Stimulated activated CD8-positive, alpha-beta memory T cell treated with anti-CD3 and anti-CD28 coated beads, Interleukin-4, amount 100 ng/mL, for 48 hours (primary cell): Measurements from ENCODE around the gene IFRD2.
A peak's percentile ranks its signal among the peaks of the same experiment; 100 is the strongest.
"Not testable (repeated sequence)": the region's sequence is repeated elsewhere in the genome, so short reads cannot be mapped to it uniquely, and the experiment has no call there.

Experiments
- DNase-seq: peaks from one replicate; pipeline ENCODE4 v3.0.0-alpha.2; 2020

The IFRD2 gene

DNA sequence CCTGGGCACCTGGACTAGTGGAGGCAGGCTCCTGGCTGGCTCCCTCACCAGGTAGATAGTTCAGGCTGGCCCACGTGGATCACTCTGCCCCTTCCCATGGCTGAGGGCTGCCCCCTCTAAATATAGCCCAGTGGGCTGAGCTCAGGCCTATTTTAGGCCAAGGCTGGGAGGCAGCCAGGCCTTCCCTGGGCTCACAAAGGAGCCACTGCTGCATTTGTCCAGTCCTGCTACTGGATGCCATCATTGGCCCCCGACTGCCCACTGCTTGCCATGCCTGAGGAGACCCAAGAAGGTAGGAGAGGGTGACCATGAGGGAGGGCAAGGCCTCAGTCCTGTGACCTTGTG lies 13.4 kb downstream of the IFRD2 start, which contains the start of gene LSMEM2:
Gene LSMEM2 (plus strand): TSS at position 208 of the 345 bp plus-strand sequence. CDS start 27 bp downstream, at position 235.
- no peak for DNase-seq

DNA sequence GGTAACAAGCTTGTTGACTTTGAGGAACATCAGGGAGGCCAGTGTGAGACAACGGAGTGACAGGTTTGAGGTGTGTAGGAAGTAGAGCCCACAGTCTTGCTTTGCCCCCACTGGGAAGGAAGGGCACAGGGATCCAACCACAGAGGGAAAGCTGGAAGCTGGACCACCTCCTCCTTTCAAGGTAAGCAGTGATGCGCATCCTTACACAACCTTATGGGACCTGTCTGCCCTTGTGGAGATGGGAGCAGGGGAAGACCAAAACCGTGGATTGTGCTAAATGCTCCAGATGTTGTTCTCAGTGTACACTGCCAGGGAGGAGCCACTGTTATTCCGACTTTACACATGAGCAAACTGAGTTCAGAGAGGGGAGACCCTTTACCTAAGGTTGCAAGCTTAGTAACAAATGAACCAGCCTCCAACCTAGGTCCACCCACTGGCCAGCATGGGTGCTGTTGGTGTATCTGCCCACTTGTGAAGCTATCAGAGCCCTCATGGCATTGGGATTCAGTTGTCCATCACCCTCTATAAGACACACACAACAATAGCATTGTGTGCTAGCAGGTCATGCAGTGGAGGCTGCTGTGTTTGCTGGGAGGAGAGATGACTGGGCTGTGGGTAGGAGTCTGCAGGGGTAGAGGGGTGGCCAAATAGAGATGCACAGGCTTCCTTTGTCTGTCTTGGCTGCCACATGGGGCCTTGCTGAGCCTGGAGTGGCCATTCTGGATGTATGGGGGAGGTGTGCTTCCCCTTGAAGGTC lies 13.9 kb downstream of the IFRD2 start:
- DNase-seq, result no peak

DNA sequence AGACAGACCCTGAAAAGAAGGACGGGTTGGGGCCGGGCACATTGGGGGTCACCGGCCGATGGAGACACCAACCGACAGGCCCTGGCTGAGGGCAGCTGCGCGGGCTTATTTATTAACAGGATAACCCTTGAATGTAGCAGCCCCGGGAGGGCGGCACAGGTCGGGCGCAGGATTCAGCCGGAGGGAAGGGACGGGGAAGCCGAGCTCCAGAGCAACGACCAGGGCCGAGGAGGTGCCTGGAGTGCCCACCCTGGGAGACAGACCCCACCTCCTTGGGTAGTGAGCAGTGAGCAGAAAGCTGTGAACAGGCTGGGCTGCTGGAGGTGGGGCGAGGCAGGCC lies 15.5 kb downstream of the IFRD2 start:
- DNase-seq, result no peak

DNA sequence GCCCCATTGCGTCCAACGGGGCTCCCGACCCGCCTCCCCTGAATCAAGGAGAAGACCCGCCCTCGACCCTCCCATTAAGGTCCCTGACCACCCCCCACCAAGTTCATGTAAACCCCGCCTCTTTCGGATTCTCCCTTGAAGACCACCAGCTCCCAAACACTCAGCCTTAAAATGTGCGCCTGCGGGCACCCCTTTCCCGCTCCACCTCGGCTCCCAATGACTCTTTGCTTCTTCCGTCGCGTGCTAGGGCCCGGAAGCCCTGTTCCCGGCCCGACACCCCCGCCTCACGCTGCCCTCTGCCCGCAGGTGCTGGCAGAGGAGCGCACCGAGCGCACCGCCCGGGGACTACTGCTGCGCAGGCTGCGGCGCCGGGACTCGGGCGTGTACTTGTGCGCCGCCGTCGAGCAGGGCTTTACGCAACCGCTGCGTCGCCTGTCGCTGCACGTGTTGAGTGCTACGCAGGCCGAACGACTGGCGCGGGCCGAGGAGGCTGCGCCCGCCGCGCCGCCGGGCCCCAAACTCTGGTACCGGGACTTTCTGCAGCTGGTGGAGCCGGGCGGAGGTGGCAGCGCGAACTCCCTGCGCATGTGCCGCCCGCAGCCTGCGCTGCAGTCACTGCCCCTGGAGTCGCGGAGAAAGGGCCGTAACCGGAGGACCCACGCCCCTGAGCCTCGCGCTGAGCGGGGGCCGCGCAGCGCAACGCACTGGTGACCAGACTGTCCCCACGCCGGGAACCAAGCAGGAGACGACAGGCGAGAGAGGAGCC lies 16.1 kb downstream of the IFRD2 start:
- peak; percentile 55 for DNase-seq

DNA sequence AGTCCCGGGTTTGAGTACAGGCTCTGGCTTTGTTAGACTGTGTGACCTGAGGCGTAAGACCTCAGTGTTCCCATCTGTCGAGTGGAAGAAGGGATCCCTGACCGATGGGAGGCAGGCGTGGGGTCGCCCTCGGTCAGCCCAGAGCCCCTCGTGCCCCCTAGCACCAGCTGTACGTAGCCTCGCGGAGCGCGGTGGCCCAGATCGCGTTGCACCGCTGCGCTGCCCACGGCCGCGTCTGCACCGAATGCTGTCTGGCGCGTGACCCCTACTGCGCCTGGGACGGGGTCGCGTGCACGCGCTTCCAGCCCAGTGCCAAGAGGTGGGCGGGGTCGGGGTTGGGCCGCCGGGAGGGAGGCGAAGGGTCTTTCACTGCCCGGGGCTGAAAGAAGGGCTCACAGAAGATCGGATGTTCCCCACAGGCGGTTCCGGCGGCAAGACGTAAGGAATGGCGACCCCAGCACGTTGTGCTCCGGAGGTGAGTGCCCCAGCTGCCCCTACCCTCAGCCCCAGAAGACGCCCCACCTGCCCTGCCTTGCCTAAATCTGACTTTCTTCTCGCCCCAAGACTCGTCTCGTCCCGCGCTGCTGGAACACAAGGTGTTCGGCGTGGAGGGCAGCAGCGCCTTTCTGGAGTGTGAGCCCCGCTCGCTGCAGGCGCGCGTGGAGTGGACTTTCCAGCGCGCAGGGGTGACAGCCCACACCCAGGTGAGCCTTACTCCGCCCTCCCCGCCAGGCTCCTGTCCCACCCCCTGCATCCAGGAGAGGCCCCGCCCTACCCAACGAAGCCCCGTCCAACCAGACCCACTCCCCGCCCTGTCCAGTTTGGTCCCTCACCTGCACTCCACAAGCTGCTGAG lies 16.9 kb downstream of the IFRD2 start:
- no peak for DNase-seq

DNA sequence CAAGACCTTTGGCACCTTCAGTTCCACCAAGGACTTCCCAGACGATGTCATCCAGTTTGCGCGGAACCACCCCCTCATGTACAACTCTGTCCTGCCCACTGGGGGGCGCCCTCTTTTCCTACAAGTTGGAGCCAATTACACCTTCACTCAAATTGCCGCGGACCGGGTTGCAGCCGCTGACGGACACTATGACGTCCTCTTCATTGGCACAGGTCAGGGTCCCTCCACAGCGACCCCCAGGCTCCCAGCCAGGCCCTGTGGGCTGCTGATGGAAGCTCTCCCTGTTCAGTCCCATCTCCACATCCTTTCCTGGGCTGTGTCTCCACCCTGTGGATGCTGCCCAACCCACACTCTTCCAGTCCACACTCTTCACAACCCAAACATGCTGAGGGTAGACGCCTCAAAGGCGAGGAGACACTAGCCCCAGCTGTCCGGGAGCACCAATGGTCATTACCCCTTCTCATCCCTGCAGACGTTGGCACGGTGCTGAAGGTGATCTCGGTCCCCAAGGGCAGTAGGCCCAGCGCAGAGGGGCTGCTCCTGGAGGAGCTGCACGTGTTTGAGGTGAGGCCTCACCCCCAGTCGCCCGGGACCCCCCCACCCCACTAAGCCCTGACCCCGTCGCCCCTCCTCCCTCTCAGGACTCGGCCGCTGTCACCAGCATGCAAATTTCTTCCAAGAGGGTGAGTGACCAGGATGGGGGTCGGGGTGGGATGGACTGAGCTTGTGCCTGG lies 17.7 kb downstream of the IFRD2 start:
- DNase-seq, result peak; percentile 89

DNA sequence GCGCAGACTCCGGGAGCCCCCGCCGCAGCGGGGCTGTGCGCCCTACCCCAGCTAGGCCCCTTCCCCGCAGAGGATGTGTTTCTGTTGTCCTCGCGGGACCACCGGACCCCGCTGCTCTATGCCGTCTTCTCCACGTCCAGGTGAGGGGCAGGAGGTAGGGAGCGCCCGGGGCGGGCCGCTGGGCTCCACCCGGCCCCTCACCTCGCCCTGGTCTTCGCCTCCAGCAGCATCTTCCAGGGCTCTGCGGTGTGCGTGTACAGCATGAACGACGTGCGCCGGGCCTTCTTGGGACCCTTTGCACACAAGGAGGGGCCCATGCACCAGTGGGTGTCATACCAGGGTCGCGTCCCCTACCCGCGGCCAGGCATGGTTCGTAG lies 18.6 kb downstream of the IFRD2 start:
- DNase-seq, result no peak

DNA sequence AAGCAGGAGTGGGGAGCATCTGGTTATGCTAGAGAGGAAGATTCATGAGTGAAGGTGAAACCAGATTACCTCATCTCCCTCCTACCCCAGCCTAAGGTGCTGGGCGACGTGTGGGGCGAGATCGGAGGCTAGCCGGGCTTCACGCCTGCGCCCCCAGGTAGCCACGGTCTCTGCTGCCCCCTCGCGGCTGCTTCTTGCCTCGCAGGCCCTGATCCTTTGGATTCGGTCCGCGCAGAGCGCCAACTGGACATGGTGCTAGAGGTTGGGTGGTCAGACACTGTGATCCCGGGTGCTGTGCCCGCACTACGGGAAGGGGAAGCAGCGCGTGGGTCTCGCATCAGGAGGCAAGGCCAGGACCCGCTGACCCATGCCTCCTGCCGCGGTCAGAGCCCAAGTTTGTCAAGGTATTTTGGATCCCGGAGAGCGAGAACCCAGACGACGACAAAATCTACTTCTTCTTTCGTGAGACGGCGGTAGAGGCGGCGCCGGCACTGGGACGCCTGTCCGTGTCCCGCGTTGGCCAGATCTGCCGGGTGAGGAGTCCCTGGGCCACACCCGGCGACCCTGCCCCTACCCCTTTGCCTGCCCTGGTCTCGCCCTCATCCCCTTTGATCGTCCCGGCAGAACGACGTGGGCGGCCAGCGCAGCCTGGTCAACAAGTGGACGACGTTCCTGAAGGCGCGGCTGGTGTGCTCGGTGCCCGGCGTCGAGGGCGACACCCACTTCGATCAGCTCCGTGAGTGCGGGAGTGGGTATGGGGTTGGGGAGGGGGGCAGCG lies 19.1 kb downstream of the IFRD2 start:
- DNase-seq, result peak; percentile 98

DNA sequence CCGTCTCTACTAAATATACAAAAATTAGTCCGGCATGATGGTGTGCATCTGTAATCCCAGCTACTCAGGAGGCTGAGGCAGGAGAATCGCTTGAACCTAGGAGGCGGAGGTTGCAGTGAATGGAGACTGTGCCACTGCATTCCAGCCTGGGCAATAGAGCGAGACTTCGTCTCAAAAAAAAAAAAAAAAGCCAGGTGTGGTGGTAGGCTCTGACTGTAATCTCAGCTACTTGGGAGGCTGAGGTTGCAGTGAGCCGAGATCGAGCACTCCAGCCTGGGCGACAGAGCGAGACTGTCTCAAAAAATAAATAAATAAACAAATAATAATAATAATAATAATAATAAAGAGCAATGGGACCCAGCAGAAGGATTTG lies 19.7 kb downstream of the IFRD2 start:
- DNase-seq, result not testable (repeated sequence)

DNA sequence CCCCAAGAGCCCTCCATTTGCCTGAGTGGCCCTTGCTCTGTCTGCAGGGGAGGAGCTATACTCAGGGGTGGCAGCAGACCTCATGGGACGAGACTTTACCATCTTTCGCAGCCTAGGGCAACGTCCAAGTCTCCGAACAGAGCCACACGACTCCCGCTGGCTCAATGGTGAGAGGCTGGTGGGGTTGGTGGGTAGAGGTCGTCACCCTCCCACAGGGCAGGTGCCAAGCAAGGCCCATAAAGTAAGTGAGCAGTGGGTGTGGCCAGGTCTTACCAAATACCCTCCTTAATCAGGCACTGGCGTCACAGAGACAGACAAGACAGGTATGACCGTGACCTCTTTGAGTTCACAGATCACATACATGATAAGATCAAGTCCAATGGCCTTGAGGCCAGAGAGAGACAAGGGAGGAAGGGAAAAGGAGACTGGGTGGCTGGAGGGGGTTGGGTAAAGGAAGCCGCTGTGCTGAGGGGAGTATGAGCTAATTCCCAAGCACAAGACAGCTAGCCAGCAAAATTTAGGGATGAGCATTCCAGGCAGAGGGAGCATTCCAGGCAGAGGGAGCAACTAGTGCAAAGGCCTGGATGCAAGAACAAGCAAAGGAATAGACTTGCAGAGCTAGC lies 20.8 kb downstream of the IFRD2 start:
- DNase-seq, result no peak

DNA sequence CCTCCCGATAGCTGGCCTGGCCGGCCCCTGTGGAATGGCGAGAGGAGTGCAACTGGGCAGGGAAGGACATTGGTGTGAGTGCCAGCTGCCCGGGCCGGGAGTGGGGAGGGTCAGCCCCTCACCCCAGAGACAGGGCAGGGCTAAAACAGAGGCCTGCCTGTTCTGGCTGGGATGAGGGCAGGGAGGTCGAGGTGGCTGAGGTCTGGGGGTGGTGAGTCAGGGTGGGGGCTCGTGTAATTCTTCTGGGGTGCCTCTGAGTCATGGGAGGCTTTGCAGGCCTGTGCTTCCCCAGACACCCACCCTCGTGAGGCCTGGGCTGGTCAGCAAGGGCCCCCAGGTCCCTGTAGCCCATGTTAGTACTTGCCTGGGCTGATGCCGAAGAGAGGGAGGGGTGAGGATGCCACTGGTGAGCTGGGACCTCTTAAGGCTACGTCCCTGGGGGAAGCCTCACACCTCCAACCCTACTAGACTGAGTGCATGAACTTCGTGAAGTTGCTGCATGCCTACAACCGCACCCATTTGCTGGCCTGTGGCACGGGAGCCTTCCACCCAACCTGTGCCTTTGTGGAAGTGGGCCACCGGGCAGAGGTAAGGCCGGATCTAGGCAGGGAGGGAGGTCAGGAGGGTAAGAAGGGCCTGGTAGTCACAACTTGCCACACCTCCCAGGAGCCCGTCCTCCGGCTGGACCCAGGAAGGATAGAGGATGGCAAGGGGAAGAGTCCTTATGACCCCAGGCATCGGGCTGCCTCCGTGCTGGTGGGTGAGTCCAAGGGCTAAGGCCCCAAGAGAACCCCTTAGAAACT lies 21.6 kb downstream of the IFRD2 start:
- no peak for DNase-seq

DNA sequence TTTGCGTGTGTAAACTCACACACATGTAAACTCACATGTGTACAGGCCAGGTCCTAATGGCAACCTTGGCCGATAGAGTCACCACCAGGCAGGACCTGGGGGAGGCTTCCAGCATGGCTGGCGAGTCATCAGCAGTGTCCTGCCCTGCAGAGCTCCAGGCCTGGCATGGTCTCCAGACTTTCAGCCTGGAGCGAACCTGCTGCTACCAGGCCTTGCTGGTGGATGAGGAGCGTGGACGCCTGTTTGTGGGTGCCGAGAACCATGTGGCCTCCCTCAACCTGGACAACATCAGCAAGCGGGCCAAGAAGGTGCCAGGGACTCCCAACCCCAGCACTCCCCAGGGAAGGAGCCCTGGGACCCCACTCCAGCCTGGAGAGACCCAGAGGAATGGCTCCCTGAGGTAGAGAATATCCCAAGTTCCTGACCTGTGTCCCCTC lies 22.2 kb downstream of the IFRD2 start:
- DNase-seq, result no peak

DNA sequence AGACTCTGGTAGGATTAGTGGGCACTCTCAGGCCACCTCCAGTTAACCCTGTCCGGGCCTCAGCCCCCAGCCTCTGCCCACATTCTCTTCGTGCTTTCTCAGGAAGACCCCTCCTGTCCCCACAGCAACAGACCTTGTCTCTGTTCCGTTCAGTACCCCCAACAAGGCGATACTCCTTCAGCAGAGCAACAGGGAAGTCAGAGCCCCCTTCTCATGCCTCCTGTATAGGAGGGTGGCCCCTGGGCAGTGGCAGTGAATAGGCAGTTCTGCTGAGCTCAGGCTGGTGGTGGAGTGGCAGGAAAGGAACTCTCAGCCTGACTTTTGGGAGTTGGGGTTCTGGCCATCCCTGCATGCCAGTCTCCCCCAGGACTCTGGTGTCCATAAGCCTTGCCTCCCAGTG lies 22.8 kb downstream of the IFRD2 start:
- no peak for DNase-seq

DNA sequence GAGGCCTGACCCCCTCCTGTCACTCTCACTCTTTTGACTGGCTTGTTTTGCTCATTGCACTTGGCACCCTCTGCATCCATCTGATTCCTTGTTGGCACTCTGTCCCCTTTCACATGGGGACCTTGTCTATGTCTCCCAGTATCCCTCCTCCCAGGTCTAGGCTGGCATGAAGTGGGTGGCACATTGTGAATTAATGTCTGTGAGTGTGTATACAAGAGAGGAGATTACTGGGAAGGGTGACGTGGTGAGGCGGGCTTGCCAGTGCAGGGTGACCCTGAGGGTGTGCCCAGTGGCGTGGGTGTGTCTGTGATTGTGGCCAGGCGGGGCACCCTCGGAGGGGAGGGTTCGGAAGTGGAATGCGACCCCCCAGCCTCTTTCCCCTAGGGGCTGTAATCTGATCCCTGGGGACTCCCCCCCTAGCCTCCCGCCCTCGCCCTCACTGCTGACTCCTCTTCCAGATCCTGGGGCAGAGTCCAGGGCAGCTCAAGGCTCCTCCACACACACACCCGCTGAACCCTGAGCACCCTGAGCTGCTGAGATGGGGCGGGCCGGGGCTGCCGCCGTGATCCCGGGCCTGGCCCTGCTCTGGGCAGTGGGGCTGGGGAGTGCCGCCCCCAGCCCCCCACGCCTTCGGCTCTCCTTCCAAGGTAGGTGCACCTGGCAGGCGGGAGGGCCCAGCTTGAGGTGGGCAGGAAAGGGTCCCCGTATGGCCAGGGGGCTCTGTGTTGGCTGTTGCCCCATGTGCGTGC lies 23.4 kb downstream of the IFRD2 start, which contains the start of gene SEMA3B:
Gene SEMA3B (plus strand): TSS at position 445 of the 749 bp plus-strand sequence. CDS start 94 bp downstream, at position 539.
- DNase-seq, result no peak

DNA sequence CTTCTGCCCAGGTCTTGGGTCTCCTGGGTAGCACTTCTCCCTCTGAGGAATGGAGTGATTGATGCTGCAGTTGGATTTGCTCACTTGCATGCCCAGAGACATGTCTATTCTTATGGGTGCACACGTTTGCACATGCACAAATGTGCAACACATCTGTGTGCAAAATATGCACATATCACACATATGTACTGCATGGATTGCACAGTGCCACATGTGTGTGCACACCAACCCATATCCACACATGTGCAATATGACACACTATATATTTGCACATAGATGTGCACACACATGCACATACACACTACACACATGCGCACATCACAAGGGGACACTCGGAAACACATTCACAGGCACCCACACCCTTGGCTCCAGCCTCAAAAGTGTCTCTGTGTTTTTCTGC lies 24.0 kb downstream of the IFRD2 start:
- no peak for DNase-seq

DNA sequence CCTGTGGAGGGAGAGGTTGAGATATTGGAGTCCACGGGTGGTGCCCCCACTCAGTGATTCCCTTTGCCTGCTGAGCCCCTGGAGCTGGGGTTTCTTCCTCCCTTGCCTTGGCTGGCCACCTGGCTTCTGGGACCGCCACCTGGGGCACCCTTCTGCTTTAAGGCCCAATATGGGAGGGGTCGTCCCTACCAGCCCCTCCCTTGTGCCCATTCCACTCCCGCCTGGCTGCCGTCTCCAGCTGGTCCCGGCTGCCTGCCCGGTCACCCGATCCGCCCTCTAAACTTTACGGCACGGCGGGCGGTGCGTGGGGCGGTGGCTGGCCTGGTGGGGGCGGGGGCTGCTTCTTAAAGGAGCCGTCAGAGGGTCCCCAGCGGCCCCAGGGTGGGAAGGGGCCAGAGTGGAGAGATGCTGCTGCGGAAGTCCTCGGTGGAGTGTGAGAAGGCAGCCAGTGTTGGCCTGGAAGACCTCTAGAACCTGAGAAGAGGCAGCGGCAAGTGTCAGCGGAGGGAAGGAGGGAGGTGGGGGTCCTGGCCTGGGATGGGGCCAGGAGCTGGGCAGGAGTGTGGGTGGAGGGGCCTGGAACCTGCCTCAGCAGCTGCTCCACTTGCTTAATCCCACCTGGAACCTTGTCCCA lies 24.8 kb downstream of the IFRD2 start:
- no peak for DNase-seq

DNA sequence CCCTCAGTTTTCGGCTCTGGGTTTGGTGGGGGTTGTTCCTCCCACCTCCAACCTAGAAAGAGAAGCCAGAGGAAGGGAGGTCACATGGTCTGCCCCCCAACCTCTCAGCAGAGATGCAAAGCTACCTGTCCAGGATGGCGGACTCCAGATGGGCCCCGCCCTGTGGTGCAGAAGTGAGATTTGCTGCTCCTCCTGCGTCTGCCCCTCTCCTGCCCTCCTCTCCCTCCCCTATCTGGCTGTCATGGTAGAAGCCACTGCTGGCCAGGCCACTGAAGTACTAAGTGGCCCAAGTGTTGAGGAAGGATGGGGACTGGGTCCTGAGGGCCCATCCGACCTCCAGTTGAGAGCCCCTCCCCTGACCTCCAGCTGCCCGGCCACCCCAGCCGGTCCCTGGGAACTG lies 25.4 kb downstream of the IFRD2 start:
- DNase-seq, result no peak

DNA sequence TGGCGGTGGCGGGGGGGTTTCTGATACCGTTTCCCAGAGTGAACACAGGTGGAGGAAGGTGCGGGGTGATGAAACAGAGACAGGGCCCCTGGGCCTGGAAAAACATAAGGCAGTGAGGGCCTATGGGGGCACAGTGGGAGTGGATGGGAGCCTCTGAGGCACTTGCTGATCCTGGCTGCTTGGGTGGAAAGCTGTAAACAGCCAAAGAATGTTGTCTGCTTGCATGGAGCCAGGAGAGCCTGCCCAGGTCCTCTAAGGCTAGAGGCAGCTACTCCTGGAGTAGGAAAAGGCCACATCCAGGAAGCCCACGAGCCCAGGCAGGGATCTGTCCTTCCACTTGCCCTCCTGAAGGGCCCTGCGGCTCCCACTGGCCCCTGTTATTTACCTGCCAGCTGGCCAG lies 26.2 kb downstream of the IFRD2 start:
- DNase-seq, result no peak

DNA sequence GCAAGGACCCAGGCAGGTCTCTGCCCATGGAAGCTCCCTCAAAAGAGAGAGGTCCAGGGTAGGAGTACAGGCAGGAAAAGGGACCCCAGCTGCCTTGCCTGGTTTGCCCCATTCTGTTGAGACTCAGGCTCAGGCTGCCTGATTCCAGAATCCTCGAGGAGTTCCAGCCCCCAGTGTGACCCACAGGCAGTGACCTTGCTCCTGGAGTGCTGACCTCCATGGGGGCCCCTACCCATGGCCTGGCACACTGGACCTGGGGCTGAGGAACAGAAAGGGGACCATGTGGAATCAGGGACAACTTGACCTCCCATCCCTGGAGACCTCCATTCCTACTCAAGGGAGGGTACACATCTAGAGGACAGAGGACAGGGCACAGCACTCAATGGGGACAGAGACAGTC lies 26.7 kb downstream of the IFRD2 start:
- DNase-seq, result no peak
